Measurements from ENCODE around the gene SLC25A25. TPM values are rescaled to one million over a fixed set of nuclear protein-coding genes. Genes with fewer than 3 reads are reported as not detected.
"Not testable (repeated sequence)": the region's sequence is repeated elsewhere in the genome, so short reads cannot be mapped to it uniquely, and the experiment has no call there.

SLC25A25 gene
- polyA plus RNA-seq, 3 donors from 2014 or later, result 2.8 to 8.8 (median 4.9) TPM

DNA sequence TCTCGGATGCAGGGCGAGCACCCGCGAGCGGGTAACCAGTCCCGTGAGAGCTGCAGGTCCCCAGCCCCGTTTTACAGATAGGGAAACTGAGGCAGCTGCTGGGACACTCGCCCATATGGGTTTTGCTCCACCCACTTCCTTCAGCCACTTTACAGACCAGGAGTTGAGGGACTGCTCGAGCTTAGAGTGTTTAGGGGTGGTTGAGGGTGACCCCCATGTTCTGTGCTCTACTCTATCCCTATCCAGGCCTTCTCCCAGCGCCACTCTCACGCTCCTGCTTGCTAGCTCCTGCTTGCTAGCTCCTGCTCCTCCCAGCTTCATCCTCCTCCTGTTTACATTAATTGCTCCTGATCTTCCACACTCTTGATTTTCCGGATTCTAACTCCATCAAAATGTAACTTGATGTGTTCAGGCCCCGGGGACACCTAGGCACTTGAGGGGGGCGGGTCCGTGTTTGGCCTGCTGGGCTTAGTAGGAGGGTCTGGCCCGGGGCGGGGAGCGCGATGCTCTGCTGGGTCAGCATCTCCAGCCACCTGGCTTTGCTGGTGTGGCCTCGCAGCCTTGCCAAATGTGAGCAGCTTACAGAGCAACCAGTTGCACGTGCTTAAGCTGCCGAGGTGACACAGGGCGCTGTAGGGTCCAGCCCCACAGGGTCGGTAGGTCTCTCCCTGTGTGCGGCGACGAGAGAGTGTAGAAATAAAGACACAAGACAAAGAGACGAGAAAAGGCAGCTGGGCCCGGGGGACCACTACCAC, 61.0 kb downstream of the SLC25A25 start:
- Mint-ChIP-seq H3K27ac (peak overlapping the region; percentile 87 to 99 (median 98)), H3K4me1 (peaks cover 34 to 42% of the 10 kb centered on the region in 2 donors), H3K27me3 (ENCODE audit: low read depth in 3 of 3) (peaks cover 9 to 17% (median 9%) of the 10 kb centered on the region in 3 donors), H3K9me3 (no peaks in the 10 kb centered on the region), H3K36me3 (no peaks in the 10 kb centered on the region), H3K4me3 (peak overlapping the region; percentile 95 to 99 (median 99))
- DNase-seq, result no peak

DNA sequence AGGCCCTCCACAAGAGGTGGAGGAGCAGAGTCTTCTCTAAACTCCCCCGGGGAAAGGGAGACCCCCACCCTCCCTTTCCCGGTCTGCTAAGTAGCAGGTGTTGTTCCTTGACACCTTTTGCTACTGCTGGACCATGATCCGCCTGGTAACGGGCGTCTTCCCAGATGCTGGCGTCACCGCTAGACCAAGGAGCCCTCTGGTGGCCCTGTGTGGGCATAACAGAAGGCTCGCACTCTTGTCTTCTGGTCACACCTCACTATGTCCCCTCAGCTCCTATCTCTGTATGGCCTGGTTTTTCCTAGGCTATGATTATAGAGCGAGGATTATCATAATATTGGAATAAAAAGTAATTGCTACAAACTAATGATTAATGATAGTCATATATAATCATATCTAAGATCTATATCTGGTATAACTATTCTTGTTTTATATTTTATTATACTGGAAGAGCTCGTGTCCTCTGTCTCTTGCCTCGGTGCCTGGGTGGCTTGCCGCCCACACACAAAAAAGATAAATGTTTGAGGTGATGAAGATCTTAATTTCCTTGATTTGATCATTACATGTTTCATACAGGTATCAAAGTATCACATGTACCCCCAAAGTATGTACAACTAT, 62.1 kb downstream of the SLC25A25 start:
- H3K27ac Mint-ChIP-seq, result peak overlapping the region in 4 of 6 donors; percentile 47 to 89 (median 78)
- DNase-seq, result peak; percentile 39 to 47 (median 41)
- H3K36me3 Mint-ChIP-seq, H3K9me3 Mint-ChIP-seq: not testable (repeated sequence)
- H3K27me3 Mint-ChIP-seq (ENCODE audit: low read depth in 3 of 3), result peaks cover 9 to 17% (median 9%) of the 10 kb centered on the region in 3 donors
- peaks cover 30 to 36% of the 10 kb centered on the region in 2 donors for H3K4me1 Mint-ChIP-seq
- peak overlapping the region; percentile 82 to 99 (median 95) for H3K4me3 Mint-ChIP-seq

DNA sequence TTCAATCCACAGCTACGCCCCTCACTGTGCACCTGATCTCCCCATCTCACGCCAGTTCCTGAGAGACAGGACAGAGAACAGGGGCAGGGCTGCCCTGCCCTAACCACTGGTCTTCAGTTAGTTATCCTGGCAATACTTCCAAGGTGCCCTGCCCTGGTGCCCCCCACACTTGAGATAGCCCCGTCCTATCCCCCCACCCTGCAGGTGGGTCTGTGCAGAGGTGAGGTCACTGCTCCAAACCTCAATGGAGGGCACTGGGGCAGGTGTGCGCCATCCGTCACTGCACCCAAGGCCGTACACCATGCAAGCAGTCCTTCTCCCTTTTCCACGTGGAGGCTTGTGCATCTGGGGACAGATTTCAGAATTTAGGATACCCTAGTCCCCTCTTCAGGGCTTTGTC, 62.6 kb downstream of the SLC25A25 start:
- not testable (repeated sequence) for H3K27ac Mint-ChIP-seq, H3K36me3 Mint-ChIP-seq, H3K4me3 Mint-ChIP-seq, H3K9me3 Mint-ChIP-seq, DNase-seq
- Mint-ChIP-seq H3K27me3 (ENCODE audit: low read depth in 3 of 3) (peaks cover 8 to 16% (median 9%) of the 10 kb centered on the region in 3 donors), H3K4me1 (peaks cover 25 to 31% of the 10 kb centered on the region in 2 donors)

DNA sequence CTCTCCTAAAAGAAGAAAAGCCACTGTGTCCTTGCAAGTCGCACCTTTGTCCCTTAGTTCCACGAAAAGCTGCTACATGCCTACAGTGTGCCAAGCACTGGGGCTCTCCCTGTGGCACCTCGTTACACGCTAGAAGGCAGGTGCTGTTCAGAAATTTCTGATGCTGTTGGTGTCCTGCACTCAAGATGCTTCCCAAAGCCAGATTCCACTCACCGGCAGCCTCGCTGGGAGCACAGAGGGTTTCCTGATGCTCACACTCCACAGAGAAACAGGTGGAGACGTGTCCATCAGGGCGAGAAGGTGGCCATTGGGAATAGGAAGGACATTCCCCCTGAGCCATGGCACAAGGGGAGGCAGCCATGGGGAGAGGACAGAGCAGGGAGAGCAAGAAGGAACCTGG, 63.3 kb downstream of the SLC25A25 start:
- not testable (repeated sequence) for H3K27ac Mint-ChIP-seq, H3K4me3 Mint-ChIP-seq, DNase-seq, H3K9me3 Mint-ChIP-seq, H3K36me3 Mint-ChIP-seq
- peaks cover 7 to 16% (median 9%) of the 10 kb centered on the region in 3 donors for H3K27me3 Mint-ChIP-seq (ENCODE audit: low read depth in 3 of 3)
- peaks cover 18 to 24% of the 10 kb centered on the region in 2 donors for H3K4me1 Mint-ChIP-seq

DNA sequence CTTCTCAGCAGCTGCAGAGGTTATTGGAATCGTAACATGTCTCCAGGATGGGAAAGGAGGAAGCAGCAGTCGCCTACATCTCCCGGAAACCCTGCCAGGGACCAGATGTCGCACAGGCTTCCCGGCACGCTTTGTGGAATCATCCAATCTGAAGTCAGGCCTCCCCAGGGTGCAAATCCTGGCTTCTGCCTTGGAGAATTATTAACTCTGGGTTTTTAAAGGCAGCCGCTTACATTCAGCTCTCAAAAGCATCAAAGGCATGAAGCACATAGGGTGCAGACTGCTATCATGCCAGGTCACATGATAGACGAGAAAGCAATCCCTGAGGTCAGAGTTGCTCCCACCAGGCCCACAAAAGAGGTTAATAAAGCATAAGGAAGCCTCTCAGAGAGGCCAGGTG, 64.1 kb downstream of the SLC25A25 start:
- peaks cover 7 to 16% (median 9%) of the 10 kb centered on the region in 3 donors for H3K27me3 Mint-ChIP-seq (ENCODE audit: low read depth in 3 of 3)

DNA sequence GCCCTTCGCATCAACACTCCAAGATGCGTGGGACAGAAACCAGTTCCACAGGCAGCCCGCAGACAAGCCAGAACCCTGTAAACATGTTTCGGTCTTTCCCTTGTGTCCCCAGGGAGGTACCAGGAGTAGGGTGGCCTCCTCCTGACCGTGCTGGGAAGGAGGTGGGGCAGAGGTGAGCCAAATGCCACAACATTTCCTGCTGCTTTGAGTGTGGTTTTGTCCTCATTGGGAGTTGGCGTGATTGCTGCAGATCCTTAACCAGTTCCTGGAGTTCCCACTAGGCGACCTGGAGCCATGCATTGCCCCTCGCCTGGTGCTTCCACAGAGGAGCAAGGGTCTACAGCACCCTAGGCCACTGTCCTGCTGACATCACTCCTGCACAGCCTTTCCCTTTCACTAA, 67.5 kb downstream of the SLC25A25 start:
- DNase-seq; H3K9me3 Mint-ChIP-seq; H3K4me3 Mint-ChIP-seq; H3K27ac Mint-ChIP-seq; H3K27me3 Mint-ChIP-seq (ENCODE audit: low read depth in 3 of 3); H3K4me1 Mint-ChIP-seq; H3K36me3 Mint-ChIP-seq: not testable (repeated sequence)

More for the DNA sequence above, 64.1 kb downstream of the SLC25A25 start:
- not testable (repeated sequence) for H3K9me3 Mint-ChIP-seq, DNase-seq, H3K4me3 Mint-ChIP-seq, H3K36me3 Mint-ChIP-seq, H3K27ac Mint-ChIP-seq
- H3K4me1 Mint-ChIP-seq, result peaks cover 16 to 22% of the 10 kb centered on the region in 2 donors

DNA sequence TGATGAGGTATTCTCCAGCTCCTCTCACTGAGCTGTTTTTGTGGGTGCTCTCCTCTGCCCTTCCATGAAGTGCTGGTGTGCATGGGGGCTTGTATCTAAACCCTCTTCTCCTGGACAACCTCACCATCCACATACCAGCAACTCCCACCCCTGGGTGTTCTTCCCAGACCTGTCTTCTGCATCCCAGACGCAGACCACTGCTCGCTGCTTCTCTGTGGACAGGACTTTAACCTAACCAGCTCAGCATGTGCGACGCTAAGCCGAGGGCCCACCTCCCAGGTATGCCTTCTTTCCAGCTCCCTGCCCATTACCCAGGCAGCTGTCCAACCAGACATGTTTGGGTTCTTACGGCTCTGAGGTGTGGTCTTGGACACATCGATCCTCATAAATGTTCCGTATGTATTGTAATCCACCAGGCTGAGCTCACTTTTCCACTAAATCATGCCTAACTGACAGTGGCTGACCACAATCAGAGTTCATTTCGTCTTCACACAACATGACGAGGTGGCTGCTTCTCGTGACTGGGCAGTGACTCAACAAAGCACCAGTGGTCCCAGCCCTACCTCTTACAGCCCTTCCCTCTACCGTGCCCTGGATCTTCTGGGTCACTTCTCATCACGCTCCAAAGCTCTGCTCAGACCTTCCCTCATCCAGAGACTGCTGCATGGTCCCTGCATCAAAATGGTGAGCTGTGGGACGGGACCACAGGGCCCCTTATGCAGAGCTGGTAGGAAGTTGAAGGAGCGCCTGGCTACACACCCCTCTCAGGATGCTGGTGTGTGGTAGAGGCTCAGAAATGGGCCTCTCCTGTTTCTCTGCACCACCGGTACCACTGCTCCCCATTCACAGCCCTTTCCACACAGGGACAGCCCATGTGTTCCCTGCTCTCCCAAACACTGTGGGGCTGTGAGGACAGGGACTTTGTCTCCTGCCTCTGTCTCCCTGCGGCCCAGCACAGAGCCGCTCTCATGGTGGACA, 69.1 kb downstream of the SLC25A25 start:
- H3K36me3 Mint-ChIP-seq, result no peaks in the 10 kb centered on the region
- H3K4me3 Mint-ChIP-seq, result no peak overlapping the region
- no peaks in the 10 kb centered on the region for H3K4me1 Mint-ChIP-seq
- DNase-seq, result no peak
- H3K27me3 Mint-ChIP-seq (ENCODE audit: low read depth in 3 of 3), result peaks cover 2 to 3% (median 2%) of the 10 kb centered on the region in 3 donors
- H3K27ac Mint-ChIP-seq, result peak overlapping the region in 1 of 6 donors; percentile 35
- H3K9me3 Mint-ChIP-seq, result no peaks in the 10 kb centered on the region

DNA sequence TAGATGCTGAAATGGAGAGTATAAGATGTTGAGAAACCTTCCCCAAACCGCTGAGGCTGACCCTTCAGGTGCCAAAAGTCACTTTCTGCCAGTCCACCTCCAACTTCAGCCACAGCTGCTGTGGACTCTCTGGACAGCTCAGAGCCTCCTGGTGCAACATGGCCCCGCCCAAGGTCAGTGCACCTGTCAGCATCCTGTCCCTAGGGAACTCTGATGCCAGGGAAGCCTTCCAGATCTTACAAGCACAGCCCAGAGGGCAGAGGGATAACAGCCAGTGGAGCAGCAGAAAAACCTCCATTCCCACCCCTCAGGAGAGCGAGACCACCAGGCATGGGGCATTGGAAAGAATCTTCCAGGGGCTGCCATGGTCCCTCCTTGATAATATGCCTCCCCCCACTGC, 70.0 kb downstream of the SLC25A25 start:
- no peak for DNase-seq
- Mint-ChIP-seq H3K27me3 (ENCODE audit: low read depth in 3 of 3) (peaks cover 0 to 2% (median 2%) of the 10 kb centered on the region in 3 donors), H3K36me3 (no peaks in the 10 kb centered on the region), H3K4me1 (no peaks in the 10 kb centered on the region), H3K4me3 (no peak overlapping the region), H3K27ac (no peak overlapping the region), H3K9me3 (no peaks in the 10 kb centered on the region)

DNA sequence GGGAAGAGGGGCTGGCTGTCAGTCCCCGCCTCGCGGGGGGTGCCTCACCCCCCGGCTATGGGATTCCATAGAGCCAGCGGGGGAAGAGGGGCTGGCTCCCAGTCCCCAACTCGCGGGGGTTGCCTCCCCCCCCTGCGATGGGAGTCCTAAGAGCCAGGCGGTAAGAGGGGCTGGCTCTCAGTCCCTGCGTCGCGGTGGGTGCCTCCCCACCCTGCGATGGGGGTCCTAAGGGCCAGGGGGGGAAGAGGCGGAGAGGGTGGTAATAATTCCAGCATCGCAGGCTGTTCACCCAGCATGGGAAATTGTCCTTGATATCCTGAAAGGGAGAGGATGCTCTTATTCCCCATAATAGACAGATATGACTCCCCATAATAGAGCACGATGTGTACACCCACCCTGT, 71.6 kb downstream of the SLC25A25 start:
- Mint-ChIP-seq H3K9me3 (no peaks in the 10 kb centered on the region), H3K4me3 (no peak overlapping the region), H3K27ac (no peak overlapping the region), H3K36me3 (no peaks in the 10 kb centered on the region), H3K27me3 (ENCODE audit: low read depth in 3 of 3) (peaks cover 0 to 2% (median 0%) of the 10 kb centered on the region in 3 donors), H3K4me1 (no peaks in the 10 kb centered on the region)
- DNase-seq, result no peak

DNA sequence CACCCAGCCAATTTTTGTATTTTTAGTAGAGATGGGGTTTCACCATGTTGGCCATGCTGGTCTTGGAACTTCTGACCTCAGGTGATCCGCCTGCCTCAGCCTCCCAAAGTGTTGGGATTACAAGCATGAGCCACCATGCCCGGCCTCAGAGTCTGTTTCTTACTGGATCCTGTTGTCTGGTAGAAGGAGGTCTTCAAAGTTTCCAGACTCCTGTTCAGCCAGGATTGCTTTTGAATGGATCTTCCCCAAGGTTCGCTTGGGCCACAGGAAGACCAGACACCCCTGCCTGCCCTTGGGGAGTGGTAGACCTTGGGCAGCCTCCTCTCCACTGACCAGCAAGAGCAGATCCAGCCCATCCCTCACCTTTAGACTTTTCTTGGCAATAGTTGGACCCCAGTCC, 73.6 kb downstream of the SLC25A25 start:
- no peaks in the 10 kb centered on the region for H3K4me1 Mint-ChIP-seq
- peaks cover 0 to 2% (median 0%) of the 10 kb centered on the region in 3 donors for H3K27me3 Mint-ChIP-seq (ENCODE audit: low read depth in 3 of 3)
- H3K9me3 Mint-ChIP-seq, result no peaks in the 10 kb centered on the region
- no peak overlapping the region for H3K27ac Mint-ChIP-seq
- no peaks in the 10 kb centered on the region for H3K36me3 Mint-ChIP-seq
- no peak for DNase-seq
- H3K4me3 Mint-ChIP-seq, result no peak overlapping the region

DNA sequence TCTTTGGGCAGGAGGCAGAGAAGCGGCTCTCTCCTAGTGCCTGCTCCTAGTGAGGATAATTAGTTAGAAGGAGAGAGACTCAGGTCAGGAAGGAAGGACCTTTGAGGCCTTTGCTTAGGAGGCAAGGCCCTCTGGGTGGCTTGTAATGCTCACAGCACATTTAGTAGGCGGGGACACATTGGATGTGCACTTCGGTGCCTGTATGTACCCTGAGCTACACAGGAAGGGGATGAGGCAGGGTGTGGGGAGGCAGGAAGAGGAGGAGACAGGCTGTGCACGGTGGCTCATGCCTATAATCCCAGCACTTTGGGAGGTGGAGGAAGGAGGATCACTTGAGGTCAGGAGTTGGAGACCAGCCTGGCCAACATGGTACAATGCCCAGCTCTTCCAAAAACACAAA, 74.0 kb downstream of the SLC25A25 start:
- no peaks in the 10 kb centered on the region for H3K9me3 Mint-ChIP-seq
- peaks cover 0 to 2% (median 0%) of the 10 kb centered on the region in 3 donors for H3K27me3 Mint-ChIP-seq (ENCODE audit: low read depth in 3 of 3)
- H3K4me1 Mint-ChIP-seq, result no peaks in the 10 kb centered on the region
- peak overlapping the region in 1 of 6 donors; percentile 56 for H3K27ac Mint-ChIP-seq
- DNase-seq, result no peak
- no peak overlapping the region for H3K4me3 Mint-ChIP-seq
- H3K36me3 Mint-ChIP-seq, result no peaks in the 10 kb centered on the region

DNA sequence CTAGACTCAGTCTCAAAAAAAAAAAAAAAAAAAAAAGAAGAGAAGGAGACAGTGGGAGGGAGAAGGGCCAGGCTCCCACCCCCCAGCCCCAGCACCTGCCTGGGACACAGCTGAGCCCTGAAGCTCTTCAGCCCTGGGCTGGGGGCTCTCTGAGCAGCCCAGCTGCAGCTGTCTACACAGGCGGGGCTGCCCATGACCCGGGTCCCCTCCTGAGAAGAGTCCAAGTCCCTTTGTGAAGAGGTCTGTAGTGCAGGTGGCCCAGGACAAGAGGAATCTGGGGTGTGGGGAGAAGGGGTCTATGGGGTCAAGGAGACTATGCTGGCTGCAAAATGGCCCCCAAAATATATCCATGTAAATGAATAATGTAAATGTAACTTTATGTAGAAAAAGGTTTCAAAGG, 74.6 kb downstream of the SLC25A25 start:
- no peak for DNase-seq
- no peaks in the 10 kb centered on the region for H3K4me1 Mint-ChIP-seq
- H3K27ac Mint-ChIP-seq, result no peak overlapping the region
- H3K36me3 Mint-ChIP-seq, result no peaks in the 10 kb centered on the region
- H3K27me3 Mint-ChIP-seq (ENCODE audit: low read depth in 3 of 3), result peaks cover 0 to 2% (median 0%) of the 10 kb centered on the region in 3 donors
- H3K9me3 Mint-ChIP-seq, result no peaks in the 10 kb centered on the region
- no peak overlapping the region for H3K4me3 Mint-ChIP-seq

DNA sequence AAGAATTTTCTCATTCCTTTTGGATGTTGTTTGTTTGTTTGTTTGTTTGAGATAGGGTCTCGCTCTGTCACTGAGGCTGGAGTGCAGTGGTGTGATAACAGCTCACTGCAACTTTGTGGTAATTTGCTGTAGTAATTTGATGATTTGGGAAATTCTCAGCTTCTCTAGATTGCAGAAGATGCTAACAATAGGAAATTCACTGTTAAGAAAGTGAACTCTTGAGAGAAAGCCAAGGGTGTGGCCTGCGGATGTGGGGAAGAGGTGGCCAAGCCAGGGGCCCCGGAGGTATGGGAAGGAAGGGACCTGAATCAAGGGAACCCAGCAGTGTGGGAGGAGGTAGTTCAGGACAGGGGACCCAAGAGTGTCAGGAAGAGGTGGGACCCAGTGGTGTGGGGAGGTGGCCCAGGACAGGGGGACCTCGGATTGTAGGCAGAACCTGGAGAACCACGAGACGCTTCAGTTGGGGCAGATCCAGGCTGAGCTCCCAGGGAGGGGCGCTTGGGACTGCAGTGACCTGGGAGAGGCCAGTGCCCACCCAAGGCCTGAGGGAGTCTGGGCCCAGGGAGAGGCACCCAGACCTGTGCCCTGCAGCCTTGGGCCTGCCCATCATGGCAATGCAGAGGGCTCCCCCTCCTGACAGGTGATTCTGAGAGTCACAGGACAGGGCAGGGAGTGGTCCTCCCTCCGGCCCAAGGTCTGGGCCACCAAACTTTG, 75.7 kb downstream of the SLC25A25 start:
- H3K27me3 Mint-ChIP-seq (ENCODE audit: low read depth in 3 of 3), result no peaks in the 10 kb centered on the region
- DNase-seq, result no peak
- H3K4me1 Mint-ChIP-seq, result no peaks in the 10 kb centered on the region
- H3K36me3 Mint-ChIP-seq, result no peaks in the 10 kb centered on the region
- peak overlapping the region in 1 of 6 donors; percentile 13 for H3K27ac Mint-ChIP-seq
- H3K4me3 Mint-ChIP-seq, result no peak overlapping the region
- no peaks in the 10 kb centered on the region for H3K9me3 Mint-ChIP-seq
